HepG2 (cell line): ENCODE measurements around the gene DAZL.

ENCODE experiments used
- ATF4 ChIP-seq, 2 experiments: fragments of 450-650 bp in 1 of 2; sonication (generic) in 1 of 2; formaldehyde crosslinking; IDR thresholded peaks; 2 replicates each; pipeline versions ENCODE4 v1.5.0 to v1.8.0; 2020 to 2022; ENCODE audit warnings: mild to moderate bottlenecking in 1 of 2, missing genetic modification reagents in 1 of 2
- CENPBD1 ChIP-seq: sonication (generic); formaldehyde crosslinking; IDR thresholded peaks from 2 replicates; pipeline ENCODE4 v1.8.0; 2022; ENCODE audit warnings: missing genetic modification reagents, low read depth, mild to moderate bottlenecking, borderline replicate concordance
- CTCF ChIP-seq: sonication (generic); formaldehyde crosslinking; IDR thresholded peaks from 2 replicates; pipeline ENCODE4 v1.5.0; 2020; ENCODE audit warnings: mild to moderate bottlenecking, missing genetic modification reagents, moderate library complexity
- KDM1A ChIP-seq: IDR thresholded peaks from 2 replicates; pipeline ENCODE4 v1.6.1; 2016; ENCODE audit warnings: missing compliant biosample characterization
- MXI1 ChIP-seq: IDR thresholded peaks from 3 replicates; pipeline ENCODE4 v1.6.1; 2012; ENCODE audit warnings: low read depth, low read length, inconsistent platforms, borderline replicate concordance
- MZF1 ChIP-seq: sonication (generic); formaldehyde crosslinking; IDR thresholded peaks from 2 replicates; pipeline ENCODE4 v1.8.1; 2023; ENCODE audit warnings: mild to moderate bottlenecking, missing genetic modification reagents, borderline replicate concordance
- STAG1 ChIP-seq: sonication (generic); formaldehyde crosslinking; IDR thresholded peaks from 2 replicates; pipeline ENCODE4 v1.4.0; 2020; ENCODE audit warnings: missing genetic modification reagents
- TOPORS ChIP-seq: sonication (generic); formaldehyde crosslinking; IDR thresholded peaks from 2 replicates; pipeline ENCODE4 v1.8.0; 2023; ENCODE audit warnings: mild to moderate bottlenecking, missing genetic modification reagents
- ZSCAN22 ChIP-seq: sonication (generic); formaldehyde crosslinking; IDR thresholded peaks from 2 replicates; pipeline ENCODE4 v1.4.0; 2020; ENCODE audit warnings: mild to moderate bottlenecking, missing genetic modification reagents

- TF ChIP-seq CENPBD1 (CRISPR knock-in tag) (no peak), MZF1 (CRISPR knock-in tag) (no peak), TOPORS (CRISPR knock-in tag) (no peak), CTCF (CRISPR knock-in tag) (peak; percentile 91), MXI1 (no peak), ZSCAN22 (CRISPR knock-in tag) (no peak), ATF4 (CRISPR knock-in tag; IDR thresholded peaks at IDR 0.05) (peak; percentile 90 to 99), KDM1A (no peak), STAG1 (CRISPR knock-in tag) (peak; percentile 96)
Observed at GRCh38 chr3:16550676-16551341, 54.4 kb downstream of the DAZL start.
